GM21515 (cell line): ENCODE results near the gene PTPRZ1.

Experiments
- ATAC-seq: cut with Tn5 transposase; IDR thresholded peaks from one replicate; pipeline ENCODE4 v1.9.1; 2021; ENCODE audit not compliant: unreplicated experiment

PTPRZ1 gene

GRCh38 chr7:121953164-121953563 lies 80.2 kb downstream of the PTPRZ1 start:
- no peak for ATAC-seq

- ATAC-seq: no peak
Observed at GRCh38 chr7:121953601-121954000, 80.6 kb downstream of the PTPRZ1 start.

- ATAC-seq: no peak
Observed at GRCh38 chr7:121954803-121955202, 81.8 kb downstream of the PTPRZ1 start.

- no peak for ATAC-seq
Observed at GRCh38 chr7:121957626-121958025, 84.7 kb downstream of the PTPRZ1 start.

- no peak for ATAC-seq
Observed at GRCh38 chr7:121960678-121961077, 87.7 kb downstream of the PTPRZ1 start.

- ATAC-seq: no peak
Observed at GRCh38 chr7:121961089-121961867, 88.3 kb downstream of the PTPRZ1 start.

GRCh38 chr7:121966276-121966934 lies 93.4 kb downstream of the PTPRZ1 start:
- ATAC-seq: no peak

- ATAC-seq: no peak
Observed at GRCh38 chr7:121966935-121967332, 94.0 kb downstream of the PTPRZ1 start.

GRCh38 chr7:121985476-121986030 lies 112.6 kb downstream of the PTPRZ1 start:
- no peak for ATAC-seq

GRCh38 chr7:121992068-121992467 lies 119.1 kb downstream of the PTPRZ1 start:
- ATAC-seq: no peak

- ATAC-seq: peak; percentile 96
Observed at GRCh38 chr7:121994625-121995410, 121.9 kb downstream of the PTPRZ1 start.

GRCh38 chr7:122006687-122007086 lies 133.7 kb downstream of the PTPRZ1 start:
- ATAC-seq: no peak

- ATAC-seq: no peak
Observed at GRCh38 chr7:122010116-122010515, 137.2 kb downstream of the PTPRZ1 start.

GRCh38 chr7:122013065-122013464 lies 140.1 kb downstream of the PTPRZ1 start:
- ATAC-seq: no peak

- no peak for ATAC-seq
Observed at GRCh38 chr7:122013630-122014029, 140.7 kb downstream of the PTPRZ1 start.

GRCh38 chr7:122014697-122015096 lies 141.7 kb downstream of the PTPRZ1 start:
- ATAC-seq: no peak

- no peak for ATAC-seq
Observed at GRCh38 chr7:122018032-122018431, 145.1 kb downstream of the PTPRZ1 start.

GRCh38 chr7:122027058-122027457 lies 154.1 kb downstream of the PTPRZ1 start:
- ATAC-seq: no peak

GRCh38 chr7:122033641-122034040 lies 160.7 kb downstream of the PTPRZ1 start:
- no peak for ATAC-seq

GRCh38 chr7:122035876-122036275 lies 162.9 kb downstream of the PTPRZ1 start:
- ATAC-seq: no peak

GRCh38 chr7:122038134-122038533 lies 165.2 kb downstream of the PTPRZ1 start:
- ATAC-seq: no peak
